Lower leg skin (tissue), 4 donors: ENCODE results near the gene C22orf39. TPM values are rescaled to one million over a fixed set of nuclear protein-coding genes. Genes with fewer than 3 reads are reported as not detected.

Experiments
- DNase-seq, 2 donors: peaks; one replicate each; pipeline ENCODE4 v3.0.0-alpha.2; 2019; ENCODE audit warnings: low spot score in 2 of 2
- H3K4me3 ChIP-seq: fragments of 200-600 bp; sonication (generic); 2 replicates; pipeline ENCODE4 v1.5.1; 2017; ENCODE audit warnings: mild to moderate bottlenecking, low read depth; ENCODE audit not compliant: poor library complexity, severe bottlenecking
- CTCF ChIP-seq, 3 donors: fragments of 450-650 bp; IDR thresholded peaks; one replicate each; pipeline ENCODE4 v1.5.1; 2016; ENCODE audit warnings: antibody characterized with exemption in 3 of 3, mild to moderate bottlenecking in 3 of 3, moderate library complexity in 2 of 3
- POLR2A ChIP-seq, 2 donors: fragments of 450-650 bp; IDR thresholded peaks; one replicate each; pipeline ENCODE4 v1.6.1; 2016 to 2017; ENCODE audit warnings: antibody characterized with exemption in 2 of 2, mild to moderate bottlenecking in 1 of 2, moderate library complexity in 1 of 2
- WGBS, 2 donors: methylation state at CpG; one replicate each; pipeline ENCODE4 v1.1.5; 2018; 5-methylcytosine and 5-hydroxymethylcytosine counted together
- intact Hi-C: fragments of 100-400 bp; cut with DNase I; formaldehyde crosslinking; loops from one replicate; pipeline ENCODE4 v1.15.0; 2023; ENCODE audit warnings: low total_unique reads
- total RNA-seq, 4 donors: library from RNA; depleted of rRNA; stranded (reverse); fragments of >200 nt; gene quantifications; one replicate each; pipeline ENCODE4 v1.1.0, GENCODE V29; 2016

The C22orf39 gene
- total RNA-seq, 4 donors from 2014 or later, result 31.0 to 50.4 (median 42.1) TPM

- WGBS, 2 donors, result 78 to 84% methylated on average over 11 of the region's 11 CpGs
- H3K4me3 ChIP-seq, result no peak overlapping the region
- intact Hi-C loops, result no loop called here
- DNase-seq, result no peak
- TF ChIP-seq CTCF (IDR thresholded peaks at IDR 0.05), result no peak
- no peak for TF ChIP-seq POLR2A (IDR thresholded peaks at IDR 0.05)
These were observed 24.8 kb downstream of the C22orf39 start for GRCh38 chr22:19422440-19423301.

- intact Hi-C loops, result no loop called here
- TF ChIP-seq POLR2A (IDR thresholded peaks at IDR 0.05) (no peak), CTCF (IDR thresholded peaks at IDR 0.05) (no peak)
- 93 to 95% methylated on average over 6 of the region's 6 CpGs for WGBS, 2 donors
- H3K4me3 ChIP-seq, result no peak overlapping the region
- DNase-seq, result no peak
These were observed 27.2 kb downstream of the C22orf39 start for GRCh38 chr22:19420321-19420720.

GRCh38 chr22:19419464-19420178 lies 27.9 kb downstream of the C22orf39 start:
- H3K4me3 ChIP-seq, result no peak overlapping the region
- TF ChIP-seq CTCF (IDR thresholded peaks at IDR 0.05) (no peak), POLR2A (IDR thresholded peaks at IDR 0.05) (no peak)
- no peak for DNase-seq
- intact Hi-C loops, result no loop called here
- 77 to 81% methylated on average over 5 of the region's 5 CpGs for WGBS, 2 donors

- intact Hi-C loops, result no loop called here
- H3K4me3 ChIP-seq, result no peak overlapping the region
- 79 to 82% methylated on average over 5 of the region's 5 CpGs for WGBS, 2 donors
- no peak for DNase-seq
- TF ChIP-seq POLR2A (IDR thresholded peaks at IDR 0.05) (no peak), CTCF (IDR thresholded peaks at IDR 0.05) (no peak)
These were observed 28.4 kb downstream of the C22orf39 start for GRCh38 chr22:19419086-19419463.

DNA sequence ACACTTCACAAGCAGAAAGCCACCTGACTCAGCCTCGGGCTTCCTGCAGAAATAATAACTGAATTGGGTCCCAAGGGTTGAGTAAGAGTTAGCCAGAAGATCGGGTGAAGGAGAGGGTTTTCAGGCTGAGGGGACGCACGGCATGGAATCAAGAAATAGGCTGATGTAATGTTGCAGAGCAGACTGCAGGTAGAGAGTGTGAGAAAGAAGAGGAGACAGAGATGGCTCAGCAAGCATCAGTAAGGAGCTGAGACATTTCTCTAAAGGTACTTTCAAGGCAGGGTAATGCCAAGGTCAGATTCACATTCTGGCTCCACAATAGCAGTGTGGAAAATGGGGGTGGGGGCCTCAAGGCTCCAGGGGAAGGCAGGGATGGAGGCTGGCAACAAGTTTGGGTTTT lies 34.6 kb downstream of the C22orf39 start:
- WGBS, 2 donors, result 88 to 94% methylated on average over 4 of the region's 4 CpGs
- H3K4me3 ChIP-seq, result no peak overlapping the region
- no peak for DNase-seq
- intact Hi-C loops, result no loop called here
- TF ChIP-seq POLR2A (IDR thresholded peaks at IDR 0.05) (no peak), CTCF (IDR thresholded peaks at IDR 0.05) (no peak)
